SK-N-SH (cell line): Measurements from ENCODE around the gene TBC1D17. TPM values are rescaled to one million over a fixed set of nuclear protein-coding genes. Genes with fewer than 3 reads are reported as not detected.

ENCODE experiments used
- CTCF ChIA-PET: fragments of 300-600, 350-600 bp; formaldehyde crosslinking; extraction: SDS; loops from one replicate; lab custom pipeline; 2021; lab: Yijun Ruan, JAX
- POLR2A ChIA-PET: fragments of 350-600 bp; sonication (Branson Sonifier 250); formaldehyde crosslinking; extraction: SDS; loops from one replicate; lab custom pipeline; 2020; ENCODE audit warnings: antibody characterized with exemption, inconsistent platforms; lab: Yijun Ruan, JAX
- DNase-seq: peaks from one replicate; pipeline ENCODE4 v3.0.0; 2012
- H2AFZ ChIP-seq: fragments of 200-600 bp; sonication (generic); 2 replicates; pipeline ENCODE4 v1.8.1; 2016; ENCODE audit warnings: antibody characterized with exemption, mild to moderate bottlenecking, low read depth
- H3F3A ChIP-seq: fragments of 200-600 bp; sonication (generic); replicated peaks from 2 replicates; pipeline ENCODE3; 2016; ENCODE audit warnings: antibody characterized with exemption, mild to moderate bottlenecking; ENCODE audit not compliant: insufficient read depth
- H3K27ac ChIP-seq, 2 experiments: fragments of 200-500 bp in 1 of 2; fragments of 200-600 bp in 1 of 2; sonication (Bioruptor generic) in 1 of 2; sonication (generic), shearing (Covaris generic) in 1 of 2; 2 replicates each; pipeline versions ENCODE4 v1.5.1 to v1.6.1; 2014 to 2016; ENCODE audit warnings: low read depth in 2 of 2, inconsistent platforms in 1 of 2, low read length in 1 of 2, mild to moderate bottlenecking in 1 of 2, mixed read lengths in 1 of 2
- H3K27me3 ChIP-seq: fragments of 200-600 bp; sonication (generic), shearing (Covaris generic); 2 replicates; pipeline ENCODE4 v1.6.1; 2016; ENCODE audit warnings: mixed run types; ENCODE audit not compliant: insufficient read depth
- H3K36me3 ChIP-seq, 2 experiments: fragments of 200-500 bp in 1 of 2; fragments of 200-600 bp in 1 of 2; sonication (Bioruptor generic) in 1 of 2; sonication (generic) in 1 of 2; replicated peaks in 1 of 2; 2 replicates each; pipeline versions ENCODE3 to v1.5.1; 2014 to 2016; ENCODE audit warnings: low read length in 1 of 2, mild to moderate bottlenecking in 1 of 2; ENCODE audit not compliant: insufficient read depth in 2 of 2, control insufficient read depth in 1 of 2
- H3K4me1 ChIP-seq, 2 experiments: fragments of 200-500 bp in 1 of 2; fragments of 200-600 bp in 1 of 2; sonication (Bioruptor generic) in 1 of 2; sonication (generic), shearing (Covaris generic) in 1 of 2; 2 replicates each; pipeline versions ENCODE4 v1.5.1 to v1.6.1; 2014 to 2016; ENCODE audit warnings: low read depth in 1 of 2, low read length in 1 of 2, mixed run types in 1 of 2; ENCODE audit not compliant: insufficient read depth in 2 of 2, control insufficient read depth in 1 of 2
- H3K4me2 ChIP-seq: fragments of 200-600 bp; sonication (generic), shearing (Covaris generic); 2 replicates; pipeline ENCODE4 v1.6.1; 2017; ENCODE audit warnings: mixed run types
- H3K4me3 ChIP-seq, 2 experiments: fragments of 200-500 bp in 1 of 2; fragments of 200-600 bp in 1 of 2; sonication (Bioruptor generic) in 1 of 2; sonication (generic), shearing (Covaris generic) in 1 of 2; 2 replicates each; pipeline versions ENCODE4 v1.5.1 to v1.8.1; 2014 to 2016; ENCODE audit warnings: low read depth in 2 of 2, inconsistent platforms in 1 of 2, low read length in 1 of 2, mild to moderate bottlenecking in 1 of 2, mixed read lengths in 1 of 2, moderate library complexity in 1 of 2
- H3K79me2 ChIP-seq: fragments of 200-600 bp; sonication (generic); 2 replicates; pipeline ENCODE4 v1.8.1; 2017; ENCODE audit warnings: mild to moderate bottlenecking; ENCODE audit not compliant: insufficient read depth
- H3K9ac ChIP-seq: fragments of 200-600 bp; sonication (generic); 2 replicates; pipeline ENCODE4 v1.6.1; 2017; ENCODE audit warnings: mixed run types
- H3K9me2 ChIP-seq: fragments of 200-600 bp; sonication (generic); 2 replicates; pipeline ENCODE4 v1.6.1; 2017; ENCODE audit warnings: mixed run types
- H3K9me3 ChIP-seq: fragments of 200-600 bp; sonication (generic); 2 replicates; pipeline ENCODE4 v1.6.1; 2017; ENCODE audit warnings: mixed run types, mild to moderate bottlenecking, moderate library complexity
- H4K20me1 ChIP-seq: fragments of 200-600 bp; sonication (generic); 2 replicates; pipeline ENCODE4 v1.6.1; 2017; ENCODE audit warnings: mild to moderate bottlenecking, mixed run types; ENCODE audit not compliant: insufficient read depth
- CHD2 ChIP-seq: fragments of 150-350 bp; IDR thresholded peaks from 2 replicates; pipeline ENCODE4 v1.6.1; 2018; ENCODE audit warnings: low read length; ENCODE audit not compliant: partially characterized antibody
- ELF1 ChIP-seq: IDR thresholded peaks from 2 replicates; pipeline ENCODE4 v1.4.0; 2012
- EP300 ChIP-seq, 2 experiments: IDR thresholded peaks; 2 replicates each; pipeline versions ENCODE4 v1.4.0 to v1.6.1; 2012; ENCODE audit warnings: borderline replicate concordance in 1 of 2, low read depth in 1 of 2, low read length in 1 of 2
- FOSL2 ChIP-seq: IDR thresholded peaks from 2 replicates; pipeline ENCODE4 v1.4.0; 2012; ENCODE audit warnings: low read depth, mild to moderate bottlenecking, moderate library complexity, borderline replicate concordance
- JUND ChIP-seq: IDR thresholded peaks from 2 replicates; pipeline ENCODE4 v1.4.0; 2012
- MEF2A ChIP-seq: IDR thresholded peaks from 2 replicates; pipeline ENCODE4 v1.4.0; 2012; ENCODE audit warnings: low read depth, borderline replicate concordance
- NRF1 ChIP-seq: IDR thresholded peaks from 2 replicates; pipeline ENCODE4 v1.6.1; 2012; ENCODE audit warnings: low read depth, mild to moderate bottlenecking, low read length
- POLR2AphosphoS5 ChIP-seq: IDR thresholded peaks from 2 replicates; pipeline ENCODE4 v1.6.1; 2012; ENCODE audit warnings: low read depth, low read length
- RFX5 ChIP-seq: IDR thresholded peaks from 2 replicates; pipeline ENCODE4 v1.6.1; 2012; ENCODE audit warnings: mild to moderate bottlenecking, improper control_type of control experiment, low read length
- RXRA ChIP-seq: IDR thresholded peaks from 2 replicates; pipeline ENCODE4 v1.4.0; 2012; ENCODE audit warnings: low read depth, mild to moderate bottlenecking, borderline replicate concordance
- SIN3A ChIP-seq: IDR thresholded peaks from 2 replicates; pipeline ENCODE4 v1.6.1; 2012; ENCODE audit warnings: low read depth, mild to moderate bottlenecking, low read length, moderate library complexity, borderline replicate concordance
- YY1 ChIP-seq: IDR thresholded peaks from 2 replicates; pipeline ENCODE4 v1.4.0; 2012; ENCODE audit warnings: low read depth, mild to moderate bottlenecking
- WGBS: methylation state at CpG from one replicate; pipeline ENCODE4 v1.1.6; 2017; ENCODE audit warnings: low lambda C conversion rate; 5-methylcytosine and 5-hydroxymethylcytosine counted together
- polyA plus RNA-seq, 3 experiments: library from polyadenylated mRNA; depleted of rRNA; stranded (reverse); fragments of >200 nt; gene quantifications; 2 replicates each; pipeline ENCODE4 v1.2.3, GENCODE V29; 2012
- TF ChIP-seq, protein P1 (sequence below): fragments of 150-350 bp; IDR thresholded peaks from 2 replicates; pipeline ENCODE4 v1.6.1; 2016; ENCODE audit warnings: mild to moderate bottlenecking, low read depth, low read length
- TF ChIP-seq, protein P2 (sequence below): fragments of 150-350 bp; IDR thresholded peaks from 2 replicates; pipeline ENCODE4 v1.6.1; 2017; ENCODE audit warnings: antibody characterized with exemption, low read length, low read depth, borderline replicate concordance

Gene TBC1D17
- polyA plus RNA-seq, 1 of the 3 experiments (the other 2 are of a cell fraction): 28.3 TPM

DNA sequence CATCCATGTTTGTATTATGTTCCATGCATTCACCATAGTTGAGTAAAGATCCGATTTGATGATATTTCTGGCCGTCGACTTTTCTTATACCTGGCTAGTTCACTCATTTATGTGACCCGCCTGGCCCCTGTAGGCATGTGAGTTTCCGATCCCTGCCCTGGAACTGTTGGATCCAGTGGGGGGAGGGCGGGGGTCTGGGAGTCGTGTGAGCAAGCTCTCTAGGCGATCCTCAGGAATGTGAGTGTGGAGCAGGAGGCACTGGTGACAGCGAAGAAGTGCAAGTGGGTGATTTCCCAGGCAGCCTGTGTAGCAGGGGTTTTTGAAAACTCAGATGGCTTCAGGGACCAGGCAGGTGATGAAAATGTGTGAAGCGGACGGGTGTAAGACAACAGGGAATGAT, 37.2 kb upstream of the TBC1D17 start:
- Histone ChIP-seq H3K9ac (no peak overlapping the region), H3K9me2 (no peaks in the 10 kb centered on the region), H3K4me3 (no peak overlapping the region), H3K4me2 (no peak overlapping the region), H3K36me3 (peaks cover 20 to 48% of the 10 kb centered on the region in 2 experiments), H2AFZ (no peak overlapping the region), H3K27me3 (no peaks in the 10 kb centered on the region), H3K79me2 (no peaks in the 10 kb centered on the region), H3K9me3 (no peaks in the 10 kb centered on the region), H3K4me1 (peaks cover 0 to 11% of the 10 kb centered on the region in 2 experiments; a peak in 1 of 4 replicates), H4K20me1 (no peaks in the 10 kb centered on the region), H3K27ac (no peak overlapping the region; a peak in 1 of 4 replicates), H3F3A (peaks cover 6% of the 10 kb centered on the region)
- TF ChIP-seq POLR2AphosphoS5 (no peak), FOSL2 (no peak), CHD2 (no peak), SIN3A (no peak), JUND (no peak), NRF1 (no peak), MEF2A (no peak), ELF1 (no peak), RXRA (no peak), RFX5 (no peak), YY1 (no peak), EP300 (IDR thresholded peaks at IDR 0.05; ENCODE audit: borderline replicate concordance in 1 of 2, low read depth in 1 of 2, low read length in 1 of 2) (no peak)
- TF ChIP-seq, protein P1, sequence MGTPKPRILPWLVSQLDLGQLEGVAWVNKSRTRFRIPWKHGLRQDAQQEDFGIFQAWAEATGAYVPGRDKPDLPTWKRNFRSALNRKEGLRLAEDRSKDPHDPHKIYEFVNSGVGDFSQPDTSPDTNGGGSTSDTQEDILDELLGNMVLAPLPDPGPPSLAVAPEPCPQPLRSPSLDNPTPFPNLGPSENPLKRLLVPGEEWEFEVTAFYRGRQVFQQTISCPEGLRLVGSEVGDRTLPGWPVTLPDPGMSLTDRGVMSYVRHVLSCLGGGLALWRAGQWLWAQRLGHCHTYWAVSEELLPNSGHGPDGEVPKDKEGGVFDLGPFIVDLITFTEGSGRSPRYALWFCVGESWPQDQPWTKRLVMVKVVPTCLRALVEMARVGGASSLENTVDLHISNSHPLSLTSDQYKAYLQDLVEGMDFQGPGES: no peak
- TF ChIP-seq, protein P2, sequence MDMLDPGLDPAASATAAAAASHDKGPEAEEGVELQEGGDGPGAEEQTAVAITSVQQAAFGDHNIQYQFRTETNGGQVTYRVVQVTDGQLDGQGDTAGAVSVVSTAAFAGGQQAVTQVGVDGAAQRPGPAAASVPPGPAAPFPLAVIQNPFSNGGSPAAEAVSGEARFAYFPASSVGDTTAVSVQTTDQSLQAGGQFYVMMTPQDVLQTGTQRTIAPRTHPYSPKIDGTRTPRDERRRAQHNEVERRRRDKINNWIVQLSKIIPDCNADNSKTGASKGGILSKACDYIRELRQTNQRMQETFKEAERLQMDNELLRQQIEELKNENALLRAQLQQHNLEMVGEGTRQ: no peak
- ChIA-PET POLR2A (no interaction called here), CTCF (interaction anchor here (1.0 kb wide), 1 partner anchor 22 kb away, joined by 3 read pairs; the partner anchor contains the start of gene MED25)
- 93% methylated on average over 11 of the region's 11 CpGs for WGBS
- DNase-seq: no peak

DNA sequence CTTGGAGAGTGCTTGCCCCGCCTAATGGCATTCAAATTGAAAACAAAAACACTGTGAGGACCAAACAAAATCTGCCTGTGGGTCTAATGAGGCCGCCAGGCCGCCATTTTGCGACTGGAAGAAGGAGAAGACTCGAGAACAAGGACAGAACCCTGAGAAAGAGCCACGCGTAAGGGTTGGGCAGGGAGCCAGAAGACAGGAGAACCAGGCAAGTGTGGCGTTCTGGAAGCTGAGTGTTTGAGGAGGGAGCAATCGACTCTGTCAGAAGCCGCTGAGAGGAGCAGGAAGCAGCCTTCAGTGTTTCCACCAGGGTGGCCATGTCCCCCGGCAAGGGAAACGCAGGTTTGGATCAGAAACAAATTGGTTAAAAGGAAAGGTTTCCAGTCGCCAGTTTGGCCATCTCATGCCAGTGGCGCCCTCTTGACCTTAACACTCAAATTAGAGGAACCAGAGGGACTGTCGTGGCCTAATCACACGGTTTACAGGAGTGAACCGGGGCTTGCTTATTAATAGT, 36.7 kb upstream of the TBC1D17 start:
- Histone ChIP-seq H2AFZ (no peak overlapping the region), H3K27me3 (no peaks in the 10 kb centered on the region), H3K79me2 (no peaks in the 10 kb centered on the region), H3K9ac (no peak overlapping the region), H3K36me3 (peaks cover 20 to 45% of the 10 kb centered on the region in 2 experiments), H3K4me2 (no peak overlapping the region), H3K4me1 (peaks cover 0 to 11% of the 10 kb centered on the region in 2 experiments; a peak in 1 of 4 replicates), H3K9me3 (no peaks in the 10 kb centered on the region), H3K27ac (no peak overlapping the region; a peak in 1 of 4 replicates), H3F3A (peaks cover 6% of the 10 kb centered on the region), H3K4me3 (no peak overlapping the region), H3K9me2 (no peaks in the 10 kb centered on the region), H4K20me1 (no peaks in the 10 kb centered on the region)
- 93% methylated on average over 17 of the region's 17 CpGs for WGBS
- CTCF ChIA-PET: no interaction called here
- POLR2A ChIA-PET: no interaction called here
- DNase-seq: no peak
- no peak for TF ChIP-seq ELF1
- no peak for TF ChIP-seq FOSL2
